HepG2 (cell line): ENCODE data around the gene MRPL30. TPM values are rescaled to one million over a fixed set of nuclear protein-coding genes. Genes with fewer than 3 reads are reported as not detected.

ENCODE experiments used
- CREM ChIP-seq, 2 experiments: sonication (generic) in 1 of 2; formaldehyde crosslinking in 1 of 2; IDR thresholded peaks; 2 replicates each; pipeline versions ENCODE4 v1.4.0 to v1.6.1; 2016 to 2020; ENCODE audit warnings: antibody characterized with exemption in 1 of 2, mild to moderate bottlenecking in 1 of 2, missing genetic modification reagents in 1 of 2
- GMEB1 ChIP-seq: sonication (generic); formaldehyde crosslinking; IDR thresholded peaks from 2 replicates; pipeline ENCODE4 v1.5.1; 2020; ENCODE audit warnings: missing genetic modification reagents, mild to moderate bottlenecking, borderline replicate concordance
- ISX ChIP-seq: sonication (generic); formaldehyde crosslinking; conservative IDR thresholded peaks from 2 replicates; pipeline ENCODE4 v1.5.0; 2020; ENCODE audit warnings: missing genetic modification reagents
- KLF9 ChIP-seq: IDR thresholded peaks from 2 replicates; pipeline ENCODE4 v1.6.1; 2016; ENCODE audit warnings: low read depth
- MXI1 ChIP-seq: IDR thresholded peaks from 3 replicates; pipeline ENCODE4 v1.6.1; 2012; ENCODE audit warnings: low read depth, low read length, inconsistent platforms, borderline replicate concordance
- NFIB ChIP-seq: sonication (generic); formaldehyde crosslinking; IDR thresholded peaks from 2 replicates; pipeline ENCODE4 v1.9.0; 2021; ENCODE audit warnings: missing genetic modification reagents, mild to moderate bottlenecking, borderline replicate concordance
- NFRKB ChIP-seq: fragments of 450-650 bp; IDR thresholded peaks from 2 replicates; pipeline ENCODE4 v1.6.1; 2017
- PBX2 ChIP-seq: IDR thresholded peaks from 2 replicates; pipeline ENCODE4 v1.6.1; 2016; ENCODE audit warnings: control low read depth
- PHB2 ChIP-seq: fragments of 450-650 bp; IDR thresholded peaks from 2 replicates; pipeline ENCODE4 v1.6.1; 2018; ENCODE audit not compliant: partially characterized antibody
- PITX1 ChIP-seq: sonication (generic); formaldehyde crosslinking; IDR thresholded peaks from 2 replicates; pipeline ENCODE4 v1.5.1; 2020; ENCODE audit warnings: mild to moderate bottlenecking, missing genetic modification reagents
- PRDM10 ChIP-seq: sonication (generic); formaldehyde crosslinking; IDR thresholded peaks from 2 replicates; pipeline ENCODE4 v1.4.0; 2020; ENCODE audit warnings: low read depth, missing genetic modification reagents
- SP4 ChIP-seq: sonication (generic); formaldehyde crosslinking; IDR thresholded peaks from 2 replicates; pipeline ENCODE4 v1.8.1; 2023; ENCODE audit warnings: mild to moderate bottlenecking, missing genetic modification reagents
- THAP11 ChIP-seq: IDR thresholded peaks from 2 replicates; pipeline ENCODE4 v1.6.1; 2016; ENCODE audit warnings: missing biosample characterization, missing genetic modification reagents
- TIGD3 ChIP-seq: sonication (generic); formaldehyde crosslinking; IDR thresholded peaks from 2 replicates; pipeline ENCODE4 v1.5.1; 2020; ENCODE audit warnings: mild to moderate bottlenecking, missing genetic modification reagents, borderline replicate concordance
- USF2 ChIP-seq, 2 experiments: sonication (generic) in 1 of 2; formaldehyde crosslinking in 1 of 2; IDR thresholded peaks; 2 replicates each; pipeline versions ENCODE4 v1.5.1 to v1.6.1; 2011 to 2020; ENCODE audit warnings: borderline replicate concordance in 1 of 2, low read depth in 1 of 2, low read length in 1 of 2, mild to moderate bottlenecking in 1 of 2, missing genetic modification reagents in 1 of 2, moderate library complexity in 1 of 2
- ZMYM4 ChIP-seq: sonication (generic); formaldehyde crosslinking; IDR thresholded peaks from 2 replicates; pipeline ENCODE4 v1.8.1; 2023; ENCODE audit warnings: mild to moderate bottlenecking, missing genetic modification reagents
- ZNF10 ChIP-seq: sonication (generic); formaldehyde crosslinking; IDR thresholded peaks from 2 replicates; pipeline ENCODE4 v1.4.0; 2020; ENCODE audit warnings: mild to moderate bottlenecking, low read depth, missing genetic modification reagents, borderline replicate concordance
- ZNF772 ChIP-seq: sonication (generic); formaldehyde crosslinking; IDR thresholded peaks from 2 replicates; pipeline ENCODE4 v1.5.0; 2020; ENCODE audit warnings: mild to moderate bottlenecking, missing genetic modification reagents
- polyA plus RNA-seq, 8 experiments: library from polyadenylated mRNA; depleted of rRNA in 3 of 8; stranded (reverse) in 7 of 8; unstranded in 1 of 8; fragments of >200 nt; fragmentation: Illumina TruSeq in 4 of 8; extraction: Trizol in 4 of 8; gene quantifications; 2 replicates each; pipeline versions ENCODE4 v1.2.1 to v1.2.3, GENCODE V29; 2011 to 2016; ENCODE audit warnings: low read depth in 4 of 8, missing spikeins in 1 of 8, mixed read lengths in 1 of 8; ENCODE audit not compliant: insufficient read depth in 1 of 8
- total RNA-seq, 5 experiments: library from RNA; depleted of rRNA; stranded (reverse); fragments of >200 nt; fragmentation: Illumina TruSeq; extraction: Trizol; gene quantifications; 2 replicates each; pipeline ENCODE4 v1.2.3, GENCODE V29; 2016; ENCODE audit warnings: low read depth in 1 of 5

MRPL30 gene
- total and polyA plus RNA-seq, 2 of the 13 experiments (the other 11 are each of a cell fraction or from before 2014, with no cell fraction given), result 30.2 to 75.3 TPM

- TF ChIP-seq PBX2 (CRISPR knock-in tag) (no peak), NFIB (CRISPR knock-in tag) (no peak), THAP11 (CRISPR knock-in tag) (peak; percentile 98), TIGD3 (no peak), SP4 (CRISPR knock-in tag) (peak; percentile 92), ZNF10 (CRISPR knock-in tag) (no peak), MXI1 (peak; percentile 90; the same call in 2 of the 3 replicates), CREM (IDR thresholded peaks at IDR 0.05) (peak; percentile 90), CREM (CRISPR knock-in tag; IDR thresholded peaks at IDR 0.05) (no peak), NFRKB (no peak), PITX1 (peak; percentile 95), ZMYM4 (peak; percentile 98), USF2 (IDR thresholded peaks at IDR 0.05; ENCODE audit: low read depth, low read length) (peak; percentile 92), USF2 (CRISPR knock-in tag; IDR thresholded peaks at IDR 0.05; ENCODE audit: borderline replicate concordance) (peak; percentile 99), ZNF772 (CRISPR knock-in tag) (peak; percentile 94), PRDM10 (CRISPR knock-in tag) (peak; percentile 97), ISX (CRISPR knock-in tag) (no peak; the same call in 1 of the 2 replicates), GMEB1 (CRISPR knock-in tag) (peak; percentile 93), KLF9 (CRISPR knock-in tag) (peak; percentile 80), PHB2 (no peak)
Measured at GRCh38 chr2:99180755-99181623, at the start of gene MRPL30, which contains the start of gene MITD1 (continued).
